ENCODE data around the gene ZFP64. TPM values are rescaled to one million over a fixed set of nuclear protein-coding genes. Genes with fewer than 3 reads are reported as not detected.
"Not testable (repeated sequence)": the region's sequence is repeated elsewhere in the genome, so short reads cannot be mapped to it uniquely, and the experiment has no call there.

ZFP64 gene
- total RNA-seq, 2 donors from 2014 or later = 6.7 to 8.6 TPM

DNA sequence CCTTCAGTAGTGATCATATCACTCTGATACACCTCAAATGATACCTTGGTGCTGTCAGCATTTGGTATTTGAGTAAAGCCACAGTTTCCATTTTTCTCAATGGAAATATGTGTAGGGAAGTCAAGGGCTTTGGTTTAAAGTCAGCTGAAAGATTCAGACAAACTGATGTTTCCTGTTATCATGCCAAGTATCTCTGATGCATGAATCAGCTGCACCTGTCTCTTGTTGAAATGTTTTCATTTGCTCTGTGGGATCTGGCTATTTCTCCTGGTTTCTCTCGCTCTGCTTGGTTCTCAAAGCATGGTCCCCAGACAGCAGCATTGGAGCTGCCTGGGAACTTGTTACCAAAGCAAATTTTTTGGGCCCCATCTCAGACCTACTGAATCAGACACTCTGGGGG is 23.5 kb downstream of the ZFP64 start:
- ATAC-seq (no peak), DNase-seq (no peak)
- intact Hi-C loops (cut with DNase I) = no loop called here

DNA sequence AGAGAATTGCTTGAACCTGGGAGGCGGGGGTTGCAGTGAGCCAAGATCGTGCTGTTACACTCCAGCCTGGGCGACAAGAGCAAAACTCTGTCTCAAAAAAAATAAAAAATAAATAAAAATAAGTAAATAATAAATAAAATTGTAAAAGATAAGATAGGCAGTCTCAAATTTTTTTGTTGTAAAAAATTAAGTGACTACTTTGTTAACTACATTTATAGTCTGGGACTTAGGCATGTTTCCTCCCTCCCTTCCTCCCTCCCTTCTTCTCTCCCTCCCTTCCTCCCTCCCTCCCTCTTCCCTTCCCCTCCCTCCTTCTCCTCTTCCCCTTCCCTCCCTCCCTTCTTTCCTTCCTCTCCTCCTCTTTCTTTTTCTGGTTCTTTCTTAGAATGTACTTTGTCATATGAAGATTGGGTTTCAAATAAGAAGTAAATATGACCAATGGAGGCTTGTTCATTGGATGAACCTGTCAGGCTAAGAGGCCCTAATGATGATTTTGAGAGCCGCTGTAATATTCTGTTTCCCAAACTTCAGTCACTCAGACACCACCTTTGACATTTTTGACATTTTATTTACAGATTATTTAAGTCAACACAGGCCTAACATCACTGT is 24.2 kb downstream of the ZFP64 start:
- no peak for ATAC-seq
- intact Hi-C loops (cut with DNase I) = no loop called here
- no peak for DNase-seq

DNA sequence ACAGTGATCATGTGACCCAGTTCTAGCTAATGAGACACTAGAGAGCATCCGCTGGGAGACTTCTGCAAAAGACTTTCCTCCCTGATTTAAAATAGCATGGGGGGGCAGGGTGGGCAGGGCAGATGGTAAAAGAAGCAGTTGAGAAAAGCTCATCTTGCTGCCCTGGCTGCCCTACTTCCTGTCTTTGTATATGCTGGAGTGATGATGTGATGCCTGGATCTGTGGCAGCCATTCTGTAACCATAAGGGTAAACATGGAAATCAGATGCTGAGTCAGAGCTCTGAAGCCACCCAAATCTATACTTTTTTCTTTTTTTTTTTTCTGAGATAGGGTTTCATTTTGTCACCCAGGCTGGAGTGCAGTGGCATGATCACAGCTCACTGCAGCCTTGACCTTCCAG is 25.4 kb downstream of the ZFP64 start:
- ATAC-seq (no peak), DNase-seq (no peak)
- intact Hi-C loops (cut with DNase I) = no loop called here

DNA sequence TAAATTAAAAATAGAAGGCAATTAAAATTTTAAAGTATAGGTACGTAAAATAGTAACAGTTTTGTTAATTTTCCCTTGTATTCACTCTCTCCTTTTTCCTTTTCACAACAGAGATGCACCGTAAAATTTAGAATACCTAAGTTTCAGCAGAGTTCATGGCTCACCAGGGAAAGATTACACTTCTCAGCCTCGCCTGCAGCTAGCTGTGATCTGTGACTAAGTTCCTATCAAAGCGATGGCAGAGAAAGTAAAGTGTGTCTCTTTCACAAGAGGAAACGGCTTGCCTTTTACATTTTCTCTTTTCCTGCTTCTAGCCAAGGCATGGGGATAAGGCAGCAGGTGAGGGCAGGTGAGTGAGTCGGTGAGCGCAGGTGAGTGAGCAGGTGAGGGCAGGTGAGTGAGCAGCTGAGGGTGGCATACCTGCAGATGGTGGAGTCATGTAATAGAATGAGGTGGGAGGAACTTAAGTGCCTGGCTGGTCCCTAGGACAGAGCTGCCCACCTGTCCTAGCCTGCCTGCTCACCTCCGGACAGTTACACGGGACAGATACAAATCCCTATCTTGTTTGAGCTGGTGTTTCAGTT is 30.9 kb downstream of the ZFP64 start:
- ATAC-seq = no peak
- no peak for DNase-seq
- intact Hi-C loops (cut with DNase I) = no loop called here

- intact Hi-C loops (cut with DNase I) = no loop called here
- ATAC-seq (no peak), DNase-seq (no peak)
Observed at GRCh38 chr20:52160049-52160570, 31.5 kb downstream of the ZFP64 start.

DNA sequence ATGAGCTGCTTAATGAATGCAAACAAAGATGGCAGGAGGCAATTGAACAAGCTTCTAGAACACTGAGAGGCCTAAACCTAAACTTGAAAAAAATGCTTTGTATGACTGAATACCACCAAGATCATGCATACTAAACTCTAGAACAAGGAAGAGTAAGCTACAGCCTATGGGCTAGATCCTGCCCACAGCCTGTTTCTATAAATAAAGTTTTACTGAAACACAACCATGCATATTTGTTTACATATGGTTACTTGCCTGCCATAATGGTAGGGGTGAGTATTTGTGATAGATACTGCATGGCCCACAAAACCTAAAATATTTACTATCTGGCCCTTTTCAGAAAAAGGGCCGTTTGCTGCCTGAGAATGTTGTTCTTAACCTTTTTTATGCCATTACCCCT is 37.0 kb downstream of the ZFP64 start:
- DNase-seq (no peak), ATAC-seq (no peak)
- intact Hi-C loops (cut with DNase I) = no loop called here

- DNase-seq = no peak
- no peak for ATAC-seq
- intact Hi-C loops (cut with DNase I) = no loop called here
Observed at GRCh38 chr20:52153896-52154295, 37.7 kb downstream of the ZFP64 start.

DNA sequence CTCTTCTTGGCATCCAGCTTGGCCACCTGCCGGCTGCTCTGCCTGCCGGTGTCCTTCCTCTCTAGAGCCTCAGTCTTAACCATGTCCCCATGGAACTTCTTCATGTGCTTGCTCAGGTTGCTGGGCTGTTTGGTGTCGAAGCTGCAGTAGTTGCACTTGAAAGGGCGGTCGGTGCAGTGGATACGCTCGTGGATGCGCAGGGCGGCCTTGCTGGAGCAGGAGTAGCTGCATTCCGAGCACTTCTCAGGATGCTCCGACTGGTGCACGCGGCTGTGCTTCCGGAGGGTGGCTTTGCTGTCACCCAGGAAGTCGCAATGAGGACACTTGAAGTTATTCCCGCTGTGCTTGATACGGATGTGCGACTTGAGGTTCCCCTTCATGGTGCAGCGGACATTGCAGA is 38.7 kb downstream of the ZFP64 start:
- no peak for DNase-seq

GRCh38 chr20:52152416-52152815 is 39.2 kb downstream of the ZFP64 start:
- intact Hi-C loops (cut with DNase I) = no loop called here
- ATAC-seq = no peak
- no peak for DNase-seq

More for the DNA sequence above, 38.7 kb downstream of the ZFP64 start:
- intact Hi-C loops (cut with DNase I) = no loop called here
- ATAC-seq = no peak

GRCh38 chr20:52150440-52151258 is 40.9 kb downstream of the ZFP64 start:
- DNase-seq (no peak), ATAC-seq (peak in 1 of 2 donors; percentile 17)
- intact Hi-C loops (cut with DNase I) = no loop called here

GRCh38 chr20:52145587-52145986 is 46.0 kb downstream of the ZFP64 start:
- DNase-seq (no peak), ATAC-seq (no peak)
- intact Hi-C loops (cut with DNase I) = no loop called here

GRCh38 chr20:52143277-52143676 is 48.3 kb downstream of the ZFP64 start:
- no peak for DNase-seq
- no peak for ATAC-seq
- intact Hi-C loops (cut with DNase I) = no loop called here

DNA sequence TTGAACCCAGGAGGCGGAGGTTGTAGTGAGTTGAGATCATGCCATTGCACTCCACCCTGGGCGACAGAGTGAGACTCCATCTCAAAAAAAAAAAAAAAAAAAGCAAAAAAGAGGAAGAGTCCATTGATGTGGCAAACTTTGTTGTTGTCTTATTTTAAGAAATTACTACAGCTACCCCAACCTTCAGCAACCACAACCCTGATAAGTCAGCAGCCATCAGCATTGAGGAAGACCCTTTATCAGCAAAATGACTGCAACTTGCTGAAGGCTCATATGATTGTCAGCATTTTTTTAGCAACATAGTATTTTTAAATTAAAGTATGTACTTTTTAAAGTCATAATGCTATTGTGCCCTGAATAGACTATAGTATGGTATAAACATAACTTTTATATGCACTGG is 48.8 kb downstream of the ZFP64 start:
- no peak for ATAC-seq
- intact Hi-C loops (cut with DNase I) = no loop called here
- DNase-seq = no peak

DNA sequence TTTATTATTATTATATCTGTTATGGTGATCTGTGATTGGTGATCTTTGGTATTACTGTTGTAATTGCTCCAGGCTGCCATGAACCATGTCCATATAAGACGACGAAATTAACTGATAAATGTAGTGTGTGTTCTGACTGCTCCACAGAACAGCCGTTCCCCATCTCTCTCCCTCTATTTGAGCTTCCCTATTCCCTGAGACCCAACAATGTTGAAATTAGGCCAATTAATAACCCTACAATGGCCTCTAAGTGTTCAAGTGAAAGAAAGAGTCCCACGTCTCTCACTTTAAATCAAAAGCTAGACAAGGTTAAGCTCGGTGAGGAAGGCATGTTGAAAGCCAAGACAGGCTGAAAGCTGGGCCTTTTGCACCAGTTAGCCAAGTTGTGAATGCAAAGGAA is 51.6 kb downstream of the ZFP64 start:
- DNase-seq (no peak), ATAC-seq (no peak)
- intact Hi-C loops (cut with DNase I) = no loop called here

DNA sequence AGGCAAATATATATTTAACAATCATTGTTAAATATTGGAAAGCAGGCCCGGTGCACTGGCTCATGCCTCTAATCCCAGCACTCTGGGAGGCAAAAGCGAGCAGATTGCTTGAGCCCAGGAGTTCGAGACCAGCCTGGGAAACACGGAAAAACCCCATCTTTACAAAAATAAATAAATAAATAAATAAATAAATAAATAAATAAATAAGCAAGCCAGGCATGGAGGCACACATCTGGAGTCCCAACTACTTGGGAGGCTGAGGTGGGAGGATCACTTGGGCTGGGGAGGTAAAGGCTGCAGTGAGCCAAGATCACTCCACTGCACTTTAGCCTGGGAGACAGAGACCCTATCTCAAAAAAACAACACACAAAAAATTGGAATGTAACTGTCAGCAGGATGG is 53.7 kb downstream of the ZFP64 start:
- ATAC-seq (no peak), DNase-seq (no peak)
- intact Hi-C loops (cut with DNase I) = no loop called here

DNA sequence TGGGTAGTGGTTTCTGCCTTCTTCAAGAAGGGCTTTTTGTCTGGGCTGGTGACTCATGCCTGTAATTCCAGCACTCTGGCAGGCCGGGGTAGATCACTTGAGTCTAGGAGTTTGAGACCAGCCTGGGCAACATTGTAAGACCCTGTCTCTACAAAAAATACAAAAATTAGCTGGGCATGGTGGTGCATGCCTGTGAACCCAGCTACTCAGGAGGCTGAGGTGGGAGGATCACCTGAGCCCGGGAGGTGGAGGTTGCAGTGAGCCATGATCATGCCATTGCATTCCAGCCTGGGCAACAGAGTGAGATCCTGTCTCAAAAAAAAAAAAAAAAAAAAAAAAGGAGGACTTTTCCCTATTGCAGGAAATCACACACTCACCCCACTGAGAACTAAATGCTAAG is 57.9 kb downstream of the ZFP64 start:
- ATAC-seq; intact Hi-C loops (cut with DNase I); DNase-seq: not testable (repeated sequence)

GRCh38 chr20:52132337-52132736 is 59.2 kb downstream of the ZFP64 start:
- DNase-seq (no peak), ATAC-seq (no peak)
- intact Hi-C loops (cut with DNase I) = no loop called here

- ATAC-seq (no peak), DNase-seq (no peak)
- intact Hi-C loops (cut with DNase I) = no loop called here
Observed at GRCh38 chr20:52131048-52131643, 60.4 kb downstream of the ZFP64 start.

GRCh38 chr20:52130406-52130805 is 61.2 kb downstream of the ZFP64 start:
- ATAC-seq (no peak), DNase-seq (no peak)
- intact Hi-C loops (cut with DNase I) = no loop called here

GRCh38 chr20:52129611-52130010 is 62.0 kb downstream of the ZFP64 start:
- intact Hi-C loops (cut with DNase I) = loop anchor here in 1 of 2 donors (5.0 kb wide), 1 partner anchor 1418 kb away; no protein-coding TSS in a partner anchor
- ATAC-seq (no peak), DNase-seq (no peak)

Data from left cardiac atrium (tissue), 4 donors.